Upper lobe of left lung (tissue), 6 donors: ENCODE data around the gene FEM1C. TPM values are rescaled to one million over a fixed set of nuclear protein-coding genes. Genes with fewer than 3 reads are reported as not detected.

Experiments
- ATAC-seq, 2 donors: fragments of 200-7000 bp; cut with Tn5 transposase; one replicate each; pipeline ENCODE4 v1.9.1; 2022; ENCODE audit warnings: mild to moderate bottlenecking in 2 of 2, moderate library complexity in 2 of 2; ENCODE audit not compliant: low FRiP score in 2 of 2
- DNase-seq, 2 donors: peaks; one replicate each; pipeline ENCODE4 v3.0.0-alpha.2; 2019 to 2020
- H3K27ac ChIP-seq, 4 donors: fragments of 200-600 bp; sonication (generic); one replicate each; pipeline ENCODE4 v1.5.1; 2016 to 2019
- H3K27me3 ChIP-seq, 4 donors: fragments of 200-600 bp; sonication (generic); one replicate each; pipeline ENCODE4 v1.5.1; 2017 to 2019
- H3K36me3 ChIP-seq, 4 donors: fragments of 200-600 bp; sonication (generic); one replicate each; pipeline ENCODE4 v1.5.1; 2016 to 2019
- H3K4me1 ChIP-seq, 4 donors: fragments of 200-600 bp; sonication (generic); one replicate each; pipeline ENCODE4 v1.5.1; 2018 to 2019
- H3K4me3 ChIP-seq, 4 donors: fragments of 200-600 bp; sonication (generic); one replicate each; pipeline ENCODE4 v1.5.1; 2017 to 2019; ENCODE audit warnings: mild to moderate bottlenecking in 2 of 4, moderate library complexity in 1 of 4
- H3K9me3 ChIP-seq, 4 donors: fragments of 200-600 bp; sonication (generic); one replicate each; pipeline ENCODE4 v1.5.1; 2018 to 2019
- EP300 ChIP-seq, 4 donors: sonication (generic); formaldehyde crosslinking; IDR thresholded peaks; one replicate each; pipeline ENCODE4 v1.5.1; 2017; ENCODE audit warnings: antibody characterized with exemption in 4 of 4, control low read depth in 2 of 4
- POLR2A ChIP-seq, 4 donors: fragments of 450-650 bp; IDR thresholded peaks; one replicate each; pipeline ENCODE4 v1.5.1; 2016 to 2017; ENCODE audit warnings: antibody characterized with exemption in 4 of 4, mild to moderate bottlenecking in 2 of 4
- POLR2AphosphoS5 ChIP-seq, 2 donors: sonication (generic); formaldehyde crosslinking; IDR thresholded peaks; one replicate each; pipeline ENCODE4 v1.5.1; 2017; ENCODE audit warnings: antibody characterized with exemption in 2 of 2
- WGBS, 2 donors: methylation state at CpG; one replicate each; pipeline ENCODE4 v1.1.5; 2017 to 2018; 5-methylcytosine and 5-hydroxymethylcytosine counted together
- total RNA-seq, 6 donors: library from RNA; depleted of rRNA in 4 of 6; stranded (reverse); fragments of >200 nt in 4 of 6; gene quantifications; one replicate each; pipeline versions ENCODE4 v1.1.0 to v1.2.1, GENCODE V29; 2016 to 2021
- TF ChIP-seq, protein P1 (sequence below), 6 experiments: fragments of 450-650 bp in 4 of 6; fragments of 200-600 bp in 2 of 6; sonication (generic) in 2 of 6; IDR thresholded peaks; one replicate each; pipeline ENCODE4 v1.5.1; 2016 to 2019; ENCODE audit warnings: antibody characterized with exemption in 6 of 6
- donor health status: DM: no; HTN: no; CAD: no; lungs with moderate emphysema.
- donor health status: DM: no; HTN: yes; CAD: no; lungs with severe emphysema.

FEM1C gene
- total RNA-seq, 6 donors from 2014 or later = 9.7 to 39.8 (median 24.5) TPM

DNA sequence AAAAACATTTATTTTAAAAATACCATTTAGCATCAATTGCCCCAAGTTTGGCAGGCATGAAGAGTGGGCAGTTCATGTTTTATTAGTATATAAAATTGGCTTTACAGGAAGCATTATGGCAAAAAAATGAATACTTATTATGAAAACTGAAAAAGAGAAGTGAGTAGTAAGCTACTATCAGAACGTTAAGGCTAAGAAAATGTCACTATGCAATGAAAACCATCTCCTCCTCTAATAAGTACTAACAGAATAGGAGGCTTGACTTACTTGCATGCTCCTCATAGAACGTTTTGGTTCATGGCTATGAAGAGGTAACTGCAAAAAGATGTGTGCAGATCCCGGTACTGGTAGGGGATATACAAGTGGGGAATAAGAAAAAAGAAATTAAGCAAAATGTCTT lies 34.1 kb upstream of the FEM1C start:
- 78 to 84% methylated on average over 3 of the region's 3 CpGs for WGBS, 2 donors
- Histone ChIP-seq H3K27ac (no peak overlapping the region), H3K27me3 (no peaks in the 10 kb centered on the region), H3K4me3 (no peak overlapping the region), H3K36me3 (no peaks in the 10 kb centered on the region), H3K4me1 (no peaks in the 10 kb centered on the region), H3K9me3 (no peaks in the 10 kb centered on the region)
- ATAC-seq = no peak
- no peak for TF ChIP-seq POLR2A (IDR thresholded peaks at IDR 0.05)
- no peak for TF ChIP-seq EP300 (IDR thresholded peaks at IDR 0.05)
- TF ChIP-seq, protein P1, sequence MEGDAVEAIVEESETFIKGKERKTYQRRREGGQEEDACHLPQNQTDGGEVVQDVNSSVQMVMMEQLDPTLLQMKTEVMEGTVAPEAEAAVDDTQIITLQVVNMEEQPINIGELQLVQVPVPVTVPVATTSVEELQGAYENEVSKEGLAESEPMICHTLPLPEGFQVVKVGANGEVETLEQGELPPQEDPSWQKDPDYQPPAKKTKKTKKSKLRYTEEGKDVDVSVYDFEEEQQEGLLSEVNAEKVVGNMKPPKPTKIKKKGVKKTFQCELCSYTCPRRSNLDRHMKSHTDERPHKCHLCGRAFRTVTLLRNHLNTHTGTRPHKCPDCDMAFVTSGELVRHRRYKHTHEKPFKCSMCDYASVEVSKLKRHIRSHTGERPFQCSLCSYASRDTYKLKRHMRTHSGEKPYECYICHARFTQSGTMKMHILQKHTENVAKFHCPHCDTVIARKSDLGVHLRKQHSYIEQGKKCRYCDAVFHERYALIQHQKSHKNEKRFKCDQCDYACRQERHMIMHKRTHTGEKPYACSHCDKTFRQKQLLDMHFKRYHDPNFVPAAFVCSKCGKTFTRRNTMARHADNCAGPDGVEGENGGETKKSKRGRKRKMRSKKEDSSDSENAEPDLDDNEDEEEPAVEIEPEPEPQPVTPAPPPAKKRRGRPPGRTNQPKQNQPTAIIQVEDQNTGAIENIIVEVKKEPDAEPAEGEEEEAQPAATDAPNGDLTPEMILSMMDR (IDR thresholded peaks at IDR 0.05) = no peak
- no peak for TF ChIP-seq POLR2AphosphoS5 (IDR thresholded peaks at IDR 0.05)
- DNase-seq = no peak

DNA sequence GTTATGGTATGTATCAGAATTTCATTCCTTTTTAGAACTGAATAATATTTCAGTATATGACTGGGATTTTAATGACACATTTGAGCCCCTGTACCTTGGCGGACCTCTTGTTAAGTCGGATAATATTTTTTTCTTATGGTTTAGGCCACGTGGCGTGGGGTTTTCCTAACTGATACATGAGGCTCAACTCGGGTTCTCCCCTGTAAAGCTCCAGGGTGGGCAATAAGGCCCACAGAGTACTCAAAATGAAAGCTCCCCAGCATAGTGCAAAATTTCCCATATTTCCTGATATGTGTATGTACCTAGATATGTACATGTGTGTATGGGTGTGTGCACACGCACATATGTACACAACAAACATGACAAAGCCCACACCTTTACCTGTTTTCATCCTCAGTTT lies 33.2 kb upstream of the FEM1C start:
- Histone ChIP-seq H3K4me3 (no peak overlapping the region), H3K4me1 (no peaks in the 10 kb centered on the region), H3K9me3 (no peaks in the 10 kb centered on the region), H3K27ac (no peak overlapping the region), H3K36me3 (no peaks in the 10 kb centered on the region), H3K27me3 (no peaks in the 10 kb centered on the region)
- TF ChIP-seq, protein P1 (IDR thresholded peaks at IDR 0.05) = no peak
- TF ChIP-seq EP300 (IDR thresholded peaks at IDR 0.05) (no peak), POLR2A (IDR thresholded peaks at IDR 0.05) (no peak), POLR2AphosphoS5 (IDR thresholded peaks at IDR 0.05) (no peak)
- no peak for DNase-seq
- ATAC-seq = no peak
- 91 to 94% methylated on average over 6 of the region's 6 CpGs for WGBS, 2 donors

DNA sequence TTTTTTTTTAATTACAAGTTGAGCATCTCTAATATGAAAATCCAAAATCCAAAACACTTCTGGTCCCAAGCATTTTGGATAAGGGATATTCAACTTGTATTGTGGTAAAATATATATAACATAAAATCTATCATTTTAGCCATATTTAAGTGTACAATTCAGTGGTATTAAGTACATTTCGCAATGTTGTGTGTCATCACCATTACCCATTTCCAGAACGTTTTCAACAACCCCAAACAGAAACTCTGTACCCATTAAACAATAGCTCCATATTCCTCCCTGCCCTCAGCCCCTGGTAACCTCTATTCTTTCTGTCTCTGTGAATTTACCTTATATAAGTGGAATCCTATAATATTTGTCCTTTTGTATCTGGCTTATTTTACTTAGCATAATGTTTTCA lies 32.8 kb upstream of the FEM1C start:
- Histone ChIP-seq H3K4me1 (no peaks in the 10 kb centered on the region), H3K27ac (no peak overlapping the region), H3K4me3 (no peak overlapping the region), H3K27me3 (no peaks in the 10 kb centered on the region), H3K36me3 (no peaks in the 10 kb centered on the region), H3K9me3 (no peaks in the 10 kb centered on the region)
- TF ChIP-seq, protein P1 (IDR thresholded peaks at IDR 0.05) = no peak
- TF ChIP-seq POLR2AphosphoS5 (IDR thresholded peaks at IDR 0.05) = no peak
- no peak for TF ChIP-seq EP300 (IDR thresholded peaks at IDR 0.05)
- no peak for TF ChIP-seq POLR2A (IDR thresholded peaks at IDR 0.05)
- DNase-seq (no peak), ATAC-seq (no peak)
- 70 to 71% methylated on average over 2 of the region's 2 CpGs for WGBS, 2 donors

DNA sequence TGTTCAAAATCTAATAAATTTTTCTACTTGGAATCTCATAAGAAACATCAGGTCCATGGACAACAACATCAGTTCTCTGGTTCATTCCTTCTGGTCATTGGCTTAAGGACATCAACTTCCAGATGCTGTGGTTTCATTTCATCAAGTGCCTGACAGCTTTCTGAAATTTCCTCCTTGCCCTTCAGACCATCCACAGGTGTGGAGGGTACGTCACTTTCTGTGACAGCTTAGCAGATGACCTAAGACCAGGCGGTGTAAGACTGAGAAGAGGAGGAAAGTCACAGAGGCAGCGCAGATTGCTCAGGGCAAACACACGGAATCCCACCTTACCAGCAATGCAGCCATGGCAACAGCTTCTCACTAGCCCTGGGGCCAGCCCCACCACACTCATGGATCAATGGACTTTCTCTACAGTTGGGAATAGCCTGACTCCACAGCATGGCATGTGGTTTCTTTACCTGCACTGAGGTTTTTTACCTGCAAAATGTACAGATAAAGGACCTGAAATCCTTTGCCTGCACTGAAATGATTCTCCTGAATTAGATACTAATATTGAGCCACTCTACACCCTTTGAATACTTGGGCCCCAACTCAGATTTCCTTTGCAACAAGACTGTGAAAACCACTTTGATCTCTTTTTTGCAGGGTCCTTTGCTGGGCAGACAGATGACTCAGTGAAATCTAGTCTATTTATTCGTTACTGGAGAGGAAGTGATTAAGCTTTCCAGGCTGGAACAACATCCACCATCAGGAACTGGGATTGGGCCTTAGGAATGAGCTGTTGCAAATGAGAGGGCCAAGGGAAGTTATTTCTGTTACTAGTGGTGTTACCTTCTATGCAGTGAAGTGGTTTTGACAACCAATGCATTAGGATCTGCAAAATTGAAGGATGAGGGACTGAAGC lies 30.8 kb upstream of the FEM1C start:
- Histone ChIP-seq H3K27me3 (no peaks in the 10 kb centered on the region), H3K36me3 (no peaks in the 10 kb centered on the region), H3K9me3 (no peaks in the 10 kb centered on the region), H3K4me3 (no peak overlapping the region), H3K4me1 (no peaks in the 10 kb centered on the region), H3K27ac (no peak overlapping the region)
- 74 to 87% methylated on average over 3 to 5 of the region's 5 CpGs for WGBS, 2 donors
- TF ChIP-seq, protein P1 (IDR thresholded peaks at IDR 0.05) = no peak
- no peak for TF ChIP-seq POLR2A (IDR thresholded peaks at IDR 0.05)
- no peak for TF ChIP-seq EP300 (IDR thresholded peaks at IDR 0.05)
- TF ChIP-seq POLR2AphosphoS5 (IDR thresholded peaks at IDR 0.05) = no peak
- ATAC-seq (no peak), DNase-seq (no peak)

DNA sequence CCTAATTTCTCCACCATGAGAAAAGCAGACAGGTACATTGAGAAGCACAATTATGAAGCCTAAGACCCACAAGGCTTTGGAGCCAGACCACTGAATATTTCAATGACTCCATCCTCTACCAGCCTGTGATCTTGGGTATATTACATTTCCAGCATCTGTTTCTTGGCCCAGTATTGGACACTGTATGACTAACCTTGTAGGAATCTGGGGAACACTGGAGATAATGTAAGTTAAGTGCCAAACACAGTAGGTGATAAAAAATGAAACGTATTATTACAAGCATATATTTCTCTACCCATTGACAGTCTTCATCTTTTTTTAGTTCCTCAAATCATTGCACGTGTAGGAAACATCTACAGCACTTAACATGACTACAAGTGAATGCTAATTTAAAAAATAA lies 28.6 kb upstream of the FEM1C start:
- H3K27me3 ChIP-seq = no peaks in the 10 kb centered on the region
- ATAC-seq = no peak
- no peaks in the 10 kb centered on the region for H3K36me3 ChIP-seq
- H3K4me1 ChIP-seq = no peaks in the 10 kb centered on the region
- DNase-seq = no peak
- TF ChIP-seq EP300 (IDR thresholded peaks at IDR 0.05) = no peak
- no peak for TF ChIP-seq POLR2AphosphoS5 (IDR thresholded peaks at IDR 0.05)
- TF ChIP-seq POLR2A (IDR thresholded peaks at IDR 0.05) = no peak
- TF ChIP-seq, protein P1 (IDR thresholded peaks at IDR 0.05) = no peak
- no peak overlapping the region for H3K27ac ChIP-seq
- H3K4me3 ChIP-seq = no peak overlapping the region
- 83 to 87% methylated on average over 2 of the region's 2 CpGs for WGBS, 2 donors
- no peaks in the 10 kb centered on the region for H3K9me3 ChIP-seq
